ENCODE data around the gene SLC46A2.

SLC46A2 gene

GRCh38 chr9:112885324-112885723 lies 5.4 kb downstream of the SLC46A2 start:
- no peak for DNase-seq (ENCODE audit: low spot score)

DNA sequence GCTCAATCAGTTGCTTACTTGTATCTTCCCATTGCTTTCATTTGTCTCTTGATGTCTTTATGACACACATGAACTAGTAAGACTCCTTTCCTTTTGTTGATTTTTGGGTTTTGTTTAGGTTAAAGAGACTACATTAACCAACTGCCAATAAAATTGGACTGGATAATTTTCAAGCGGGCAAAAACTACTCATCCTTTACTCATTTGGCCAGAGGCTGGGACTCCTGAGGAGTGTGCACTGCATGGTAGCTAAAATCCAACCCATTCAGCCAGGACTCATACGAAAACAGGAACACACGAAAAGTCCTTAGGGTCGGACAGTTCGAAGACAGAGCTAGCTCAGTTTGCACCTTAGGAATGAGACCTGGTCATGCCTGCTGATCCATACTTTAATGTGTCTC lies 6.0 kb downstream of the SLC46A2 start:
- DNase-seq (ENCODE audit: low spot score), result no peak

DNA sequence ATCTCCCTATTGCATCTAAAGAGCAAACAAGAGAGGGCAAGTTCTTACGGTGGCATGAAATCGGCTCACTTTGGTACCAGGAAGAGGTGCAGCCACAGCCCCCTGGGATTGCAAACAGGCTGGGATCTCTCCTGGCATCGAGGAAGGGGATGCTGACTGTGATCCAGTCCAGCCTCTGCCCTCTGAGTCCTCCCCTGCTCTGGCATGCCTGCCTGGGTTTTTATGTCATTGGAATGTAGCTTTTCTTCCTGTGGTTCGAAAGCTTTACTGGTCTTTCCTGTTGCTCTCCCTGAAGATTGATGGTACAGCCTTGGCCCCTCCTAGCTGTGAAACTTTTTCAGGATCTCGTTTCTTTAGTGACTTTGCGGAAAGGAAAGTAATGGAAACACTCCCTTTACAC lies 6.6 kb downstream of the SLC46A2 start:
- DNase-seq (ENCODE audit: low spot score), result no peak

GRCh38 chr9:112881331-112881730 lies 9.3 kb downstream of the SLC46A2 start:
- DNase-seq (ENCODE audit: low spot score), result peak; percentile 74

DNA sequence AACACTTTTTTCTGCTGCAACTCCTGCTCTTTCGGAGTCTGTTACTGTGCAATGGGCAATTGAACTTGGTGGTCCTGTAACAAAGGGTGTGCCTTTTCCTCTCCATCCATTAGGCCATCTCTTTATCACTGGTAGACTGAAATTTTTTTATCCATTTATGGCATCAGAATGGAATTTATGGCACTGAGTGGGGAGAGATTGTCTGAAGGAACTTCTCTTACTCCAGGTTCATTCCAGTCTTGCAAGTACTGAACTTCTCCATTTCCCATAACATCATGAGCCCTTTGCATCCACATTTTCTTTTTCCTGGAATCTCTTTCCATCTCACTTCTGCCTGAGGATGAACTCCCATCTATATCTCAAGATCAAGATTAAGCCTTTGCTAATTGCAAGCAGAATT lies 10.0 kb downstream of the SLC46A2 start:
- DNase-seq (ENCODE audit: low spot score), result no peak

- no peak for DNase-seq (ENCODE audit: low spot score)
Measured at GRCh38 chr9:112878752-112879151, 11.9 kb downstream of the SLC46A2 start.

- no peak for DNase-seq (ENCODE audit: low spot score)
Measured at GRCh38 chr9:112873773-112874405, 16.8 kb downstream of the SLC46A2 start.

DNA sequence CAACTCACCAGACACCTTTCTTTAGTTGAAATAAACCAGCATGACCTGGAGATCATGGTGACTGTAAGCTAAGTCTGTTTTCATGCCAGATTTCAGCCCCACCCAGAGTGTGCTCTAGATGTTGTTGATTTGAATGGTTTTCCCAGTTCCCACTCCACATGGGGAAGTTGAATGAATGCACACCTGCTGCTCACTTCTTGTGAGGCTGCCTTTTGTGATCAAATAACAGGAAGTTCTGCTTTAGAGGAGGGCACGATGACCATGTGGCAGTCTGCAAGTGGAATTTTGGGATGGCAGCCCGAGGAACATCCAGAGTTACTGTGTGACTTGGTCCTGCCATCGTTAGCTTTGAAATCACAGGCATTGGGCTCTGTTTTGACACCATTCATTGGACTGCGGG lies 18.7 kb downstream of the SLC46A2 start:
- no peak for DNase-seq (ENCODE audit: low spot score)

GRCh38 chr9:112870556-112870955 lies 20.1 kb downstream of the SLC46A2 start:
- no peak for DNase-seq (ENCODE audit: low spot score)

DNA sequence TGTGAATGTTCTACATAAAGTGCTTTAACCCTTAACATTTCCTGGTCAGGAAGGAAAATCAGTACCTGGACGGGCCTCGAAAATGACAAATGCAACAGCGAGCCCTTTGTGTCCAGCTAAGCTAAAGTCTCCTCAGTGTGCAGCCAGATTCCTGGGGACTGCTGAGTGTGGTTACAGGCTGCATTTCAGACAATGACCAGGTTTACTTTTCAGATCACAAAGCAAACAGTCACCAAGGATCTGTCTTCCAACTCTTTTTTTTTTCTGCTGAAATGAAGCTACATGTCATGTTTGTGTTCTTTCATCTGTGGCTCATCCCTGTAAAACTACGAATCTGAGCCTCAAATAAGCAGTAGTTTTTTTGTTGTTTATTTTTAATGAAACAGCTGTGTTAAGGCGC lies 20.8 kb downstream of the SLC46A2 start:
- no peak for DNase-seq (ENCODE audit: low spot score)

DNA sequence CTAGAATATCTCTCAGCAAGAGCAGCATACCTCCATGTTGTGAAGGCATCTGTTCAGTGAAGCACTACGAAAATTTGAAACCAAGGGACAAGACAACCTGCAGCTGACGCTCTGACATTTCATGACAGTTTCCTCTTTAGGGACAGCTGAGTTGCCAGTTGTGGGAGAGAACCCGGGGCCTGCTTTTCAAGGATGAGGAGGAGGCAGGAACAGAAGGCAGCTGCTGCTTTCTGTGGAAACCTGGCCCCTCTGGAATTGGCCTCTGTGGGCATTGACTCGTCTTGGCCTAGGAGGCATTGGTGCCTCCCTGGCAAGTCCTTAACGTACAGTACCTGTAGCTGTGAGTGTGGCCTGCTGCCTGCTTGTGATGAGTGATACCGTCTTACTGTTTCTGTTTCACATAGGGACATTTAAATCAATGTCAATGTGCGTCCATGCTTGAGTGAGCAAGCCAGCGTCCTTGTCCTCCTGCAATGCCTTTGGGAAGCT lies 21.6 kb downstream of the SLC46A2 start:
- no peak for DNase-seq (ENCODE audit: low spot score)

GRCh38 chr9:112868461-112868860 lies 22.2 kb downstream of the SLC46A2 start:
- DNase-seq (ENCODE audit: low spot score), result no peak

DNA sequence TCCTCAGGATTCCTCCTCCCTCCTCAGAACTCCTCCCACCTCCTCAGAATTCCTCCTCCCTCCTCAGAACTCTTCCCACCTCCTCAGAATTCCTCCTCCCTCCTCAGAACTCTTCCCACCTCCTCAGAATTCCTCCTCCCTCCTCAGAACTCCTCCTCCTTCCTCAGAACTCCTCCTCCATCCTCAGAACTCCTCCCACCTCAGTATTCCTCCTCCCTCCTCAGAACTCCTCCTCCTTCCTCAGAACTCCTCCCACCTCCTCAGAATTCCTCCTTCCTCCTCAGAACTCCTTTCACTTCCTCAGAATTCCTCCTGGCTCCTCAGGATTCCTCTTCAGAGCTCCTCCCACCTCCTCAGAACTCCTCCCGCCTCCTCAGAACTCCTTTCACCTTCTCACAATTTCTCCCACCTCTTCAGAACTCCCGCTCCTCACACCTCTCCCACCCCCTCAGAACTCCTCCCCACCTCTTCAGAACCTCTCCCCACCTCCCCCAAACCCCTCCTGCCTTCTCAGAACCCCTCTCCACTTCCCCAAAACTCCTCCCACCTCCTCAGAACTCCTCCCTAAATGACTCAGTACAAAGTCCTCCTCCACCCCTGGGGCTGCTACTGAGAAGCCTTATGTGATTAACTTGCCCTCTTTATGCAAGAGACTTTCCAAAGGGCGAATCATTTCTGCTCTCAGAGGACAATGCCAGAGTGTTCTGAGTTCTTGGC lies 23.2 kb downstream of the SLC46A2 start:
- peak; percentile 97 for DNase-seq (ENCODE audit: low spot score)

GRCh38 chr9:112866662-112867274 lies 23.9 kb downstream of the SLC46A2 start:
- DNase-seq (ENCODE audit: low spot score), result peak; percentile 78

GRCh38 chr9:112864982-112865381 lies 25.7 kb downstream of the SLC46A2 start:
- DNase-seq (ENCODE audit: low spot score), result no peak

DNA sequence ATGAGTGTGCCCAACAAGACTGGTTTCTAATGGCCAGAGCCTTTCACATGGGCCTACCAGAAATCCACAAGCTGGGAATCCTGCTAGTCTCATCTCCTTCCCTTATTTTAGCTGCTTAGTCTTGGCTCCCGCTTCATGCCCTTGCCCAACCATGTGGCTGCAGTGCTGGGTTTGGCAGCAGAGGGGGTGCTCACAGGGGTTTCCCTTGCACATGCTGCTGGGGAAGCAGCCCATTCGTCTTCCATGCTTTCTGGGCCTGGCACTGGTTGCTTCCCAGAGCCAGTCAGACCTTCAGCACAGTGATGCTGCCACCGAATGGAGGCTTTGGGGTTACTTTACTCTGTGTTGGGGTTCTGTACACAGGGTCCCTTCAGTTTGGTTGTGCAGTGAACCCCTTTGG lies 26.3 kb downstream of the SLC46A2 start:
- no peak for DNase-seq (ENCODE audit: low spot score)

DNA sequence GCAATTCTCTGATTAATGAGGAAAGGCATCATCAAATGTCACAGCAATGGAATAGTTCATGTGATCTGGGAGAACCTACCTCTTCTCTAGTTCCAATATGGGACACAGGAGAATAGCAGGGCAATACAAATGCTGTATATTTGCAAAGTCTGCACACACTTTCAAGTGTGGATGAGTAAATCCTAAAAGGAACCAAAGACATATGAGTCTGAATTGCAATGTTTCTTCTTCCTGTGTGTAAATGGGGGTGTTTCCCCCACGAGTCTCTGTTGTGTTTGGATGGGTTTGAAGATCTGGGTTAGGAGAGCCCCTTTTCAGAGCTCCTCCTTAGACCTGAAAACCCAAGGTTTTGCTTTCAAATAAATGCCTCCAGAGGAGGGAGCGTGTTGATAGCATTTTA lies 26.9 kb downstream of the SLC46A2 start:
- no peak for DNase-seq (ENCODE audit: low spot score)

GRCh38 chr9:112863214-112863613 lies 27.5 kb downstream of the SLC46A2 start:
- no peak for DNase-seq (ENCODE audit: low spot score)

GRCh38 chr9:112861638-112862555 lies 28.8 kb downstream of the SLC46A2 start:
- DNase-seq (ENCODE audit: low spot score), result no peak

DNA sequence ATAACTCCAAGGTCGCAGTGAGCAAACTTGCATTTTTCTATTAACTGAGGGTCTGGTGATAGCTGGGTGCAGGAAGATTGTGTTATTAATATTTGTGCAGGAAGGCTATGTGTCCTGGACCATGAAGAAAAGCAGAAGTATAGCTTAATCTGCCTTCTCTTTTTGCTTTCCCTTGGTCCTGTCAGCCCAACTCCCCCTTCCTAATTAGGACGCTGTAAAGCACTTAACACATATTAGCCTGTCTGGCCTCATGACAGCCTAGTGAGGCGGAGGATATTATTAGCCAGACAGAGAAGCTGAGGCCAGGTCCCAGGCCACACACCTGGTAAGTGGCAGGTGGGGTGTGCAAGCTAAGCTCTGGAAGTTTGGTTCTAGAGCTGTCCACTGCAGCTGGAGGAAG lies 29.5 kb downstream of the SLC46A2 start:
- no peak for DNase-seq (ENCODE audit: low spot score)

- no peak for DNase-seq (ENCODE audit: low spot score)
Measured at GRCh38 chr9:112860451-112860850, 30.2 kb downstream of the SLC46A2 start.

DNA sequence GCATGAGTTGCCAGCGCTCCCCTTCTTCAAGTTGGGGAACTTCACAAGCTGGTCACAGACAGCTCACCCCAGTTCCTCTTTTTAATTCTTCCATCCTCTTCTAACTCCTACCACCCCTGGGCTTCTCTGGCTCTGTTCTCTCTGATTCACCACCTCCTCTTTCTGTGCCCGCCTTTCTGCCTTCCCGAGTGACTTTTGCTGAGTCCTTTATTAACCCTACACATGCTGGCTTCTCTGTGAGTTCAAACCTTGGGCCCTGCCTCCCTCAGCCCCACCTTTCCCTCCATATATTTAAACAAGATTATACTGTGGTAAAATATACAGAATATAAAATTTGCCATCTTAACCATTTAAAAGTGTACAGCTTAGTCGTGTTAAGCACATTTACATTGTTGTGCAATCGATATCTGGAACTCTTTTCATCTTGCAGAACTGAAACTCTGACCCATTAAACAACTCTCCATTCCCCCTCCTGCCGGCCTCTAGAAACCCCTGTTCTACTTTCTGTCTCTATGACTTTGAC lies 32.0 kb downstream of the SLC46A2 start:
- no peak for DNase-seq (ENCODE audit: low spot score)
